ENCODE data around the gene TAGAP. TPM values are rescaled to one million over a fixed set of nuclear protein-coding genes. Genes with fewer than 3 reads are reported as not detected.

The TAGAP gene
- total RNA-seq, 2 experiments from 2014 or later: 22.7 to 30.7 TPM

- intact Hi-C loops (cut with micrococcal nuclease; ENCODE audit: unreplicated experiment): no loop called here
- peaks cover 36% of the 10 kb centered on the region for H3K4me1 ChIP-seq (ENCODE audit: insufficient read depth, low read length, poor library complexity, severe bottlenecking)
- H3K4me2 ChIP-seq (ENCODE audit: low read length): no peak overlapping the region
- ChIA-PET POLR2A (interaction anchor here (0.7 to 8.0 kb wide), 6 partner anchors 11 to 127 kb away, joined by 3 to 56 read pairs (median 6); no protein-coding TSS in a partner anchor), CTCF (ENCODE audit: unreplicated experiment) (interaction anchor here (0.8 to 2.9 kb wide), 3 partner anchors 97 to 128 kb away, joined by 4 to 35 read pairs (median 5); no protein-coding TSS in a partner anchor)
- no peak overlapping the region for H3K27ac ChIP-seq (ENCODE audit: low read depth, low read length, poor library complexity, severe bottlenecking)
- no peaks in the 10 kb centered on the region for H3K9me3 ChIP-seq (ENCODE audit: low read length)
- no peaks in the 10 kb centered on the region for H4K20me1 ChIP-seq (ENCODE audit: insufficient read depth, low read length)
- H3K9me2 ChIP-seq (ENCODE audit: insufficient read depth, low read length): no peaks in the 10 kb centered on the region
- H2AFZ ChIP-seq (ENCODE audit: low read length): no peak overlapping the region
- no peaks in the 10 kb centered on the region for H3K79me2 ChIP-seq (ENCODE audit: insufficient read depth, low read depth, low read length)
- H3K36me3 ChIP-seq (ENCODE audit: insufficient read depth, low read length): no peaks in the 10 kb centered on the region
- DNase-seq (ENCODE audit: low spot score): no peak
- no TSS peak for BruUV-seq (replicated peaks)
- TF ChIP-seq EZH2phosphoT487 (IDR thresholded peaks at IDR 0.05; ENCODE audit: borderline replicate concordance, low read depth, low read length) (no peak), CTCF (conservative IDR thresholded peaks at IDR 0.05; ENCODE audit: low read length) (no peak)
- H3K4me3 ChIP-seq (ENCODE audit: low read depth, low read length, poor library complexity, severe bottlenecking): no peak overlapping the region
These were observed 37.3 kb downstream of the TAGAP start for GRCh38 chr6:159007510-159007909.

GRCh38 chr6:159005436-159005835 lies 39.4 kb downstream of the TAGAP start:
- H4K20me1 ChIP-seq (ENCODE audit: insufficient read depth, low read length): no peaks in the 10 kb centered on the region
- H3K9me2 ChIP-seq (ENCODE audit: insufficient read depth, low read length): no peaks in the 10 kb centered on the region
- no peaks in the 10 kb centered on the region for H3K9me3 ChIP-seq (ENCODE audit: low read length)
- TF ChIP-seq CTCF (conservative IDR thresholded peaks at IDR 0.05; ENCODE audit: low read length) (no peak), EZH2phosphoT487 (IDR thresholded peaks at IDR 0.05; ENCODE audit: borderline replicate concordance, low read depth, low read length) (no peak)
- no peaks in the 10 kb centered on the region for H3K36me3 ChIP-seq (ENCODE audit: insufficient read depth, low read length)
- CTCF ChIA-PET (ENCODE audit: unreplicated experiment): interaction anchor here (1.3 kb wide), 1 partner anchor 99 kb away, joined by 4 read pairs; no protein-coding TSS in a partner anchor
- H3K4me2 ChIP-seq (ENCODE audit: low read length): no peak overlapping the region
- no peak for DNase-seq (ENCODE audit: low spot score)
- H3K4me3 ChIP-seq (ENCODE audit: low read depth, low read length, poor library complexity, severe bottlenecking): no peak overlapping the region
- H3K27ac ChIP-seq (ENCODE audit: low read depth, low read length, poor library complexity, severe bottlenecking): no peak overlapping the region
- POLR2A ChIA-PET: interaction anchor here (0.7 to 8.0 kb wide), 2 partner anchors 13 to 99 kb away, joined by 3 to 56 read pairs; no protein-coding TSS in a partner anchor
- peaks cover 35% of the 10 kb centered on the region for H3K4me1 ChIP-seq (ENCODE audit: insufficient read depth, low read length, poor library complexity, severe bottlenecking)
- no peak overlapping the region for H2AFZ ChIP-seq (ENCODE audit: low read length)
- H3K79me2 ChIP-seq (ENCODE audit: insufficient read depth, low read depth, low read length): peaks cover 10% of the 10 kb centered on the region; the same call in 1 of the 2 replicates
- BruUV-seq (replicated peaks): no TSS peak
- intact Hi-C loops (cut with micrococcal nuclease; ENCODE audit: unreplicated experiment): no loop called here

- H3K4me2 ChIP-seq (ENCODE audit: low read length): no peak overlapping the region
- H3K9me3 ChIP-seq (ENCODE audit: low read length): no peaks in the 10 kb centered on the region
- no peaks in the 10 kb centered on the region for H3K9me2 ChIP-seq (ENCODE audit: insufficient read depth, low read length)
- no peak overlapping the region for H3K27ac ChIP-seq (ENCODE audit: low read depth, low read length, poor library complexity, severe bottlenecking)
- H3K79me2 ChIP-seq (ENCODE audit: insufficient read depth, low read depth, low read length): peaks cover 13% of the 10 kb centered on the region; the same call in 1 of the 2 replicates
- no peak overlapping the region for H2AFZ ChIP-seq (ENCODE audit: low read length)
- DNase-seq (ENCODE audit: low spot score): no peak
- intact Hi-C loops (cut with micrococcal nuclease; ENCODE audit: unreplicated experiment): no loop called here
- H4K20me1 ChIP-seq (ENCODE audit: insufficient read depth, low read length): no peaks in the 10 kb centered on the region
- H3K36me3 ChIP-seq (ENCODE audit: insufficient read depth, low read length): no peaks in the 10 kb centered on the region
- ChIA-PET CTCF (ENCODE audit: unreplicated experiment) (interaction anchor here (0.6 to 1.3 kb wide), 2 partner anchors 99 kb away, joined by 3 to 4 read pairs; no protein-coding TSS in a partner anchor), POLR2A (interaction anchor here (0.6 to 8.0 kb wide), 3 partner anchors 100 to 346 kb away, joined by 3 to 56 read pairs (median 3); no protein-coding TSS in a partner anchor)
- TF ChIP-seq EZH2phosphoT487 (IDR thresholded peaks at IDR 0.05; ENCODE audit: borderline replicate concordance, low read depth, low read length): no peak
- BruUV-seq (replicated peaks): no TSS peak
- H3K4me3 ChIP-seq (ENCODE audit: low read depth, low read length, poor library complexity, severe bottlenecking): no peak overlapping the region
- H3K4me1 ChIP-seq (ENCODE audit: insufficient read depth, low read length, poor library complexity, severe bottlenecking): peaks cover 28% of the 10 kb centered on the region
These were observed 40.2 kb downstream of the TAGAP start for GRCh38 chr6:159004592-159004991.
